PC-3 (cell line): ENCODE results near the gene RP2. TPM values are rescaled to one million over a fixed set of nuclear protein-coding genes. Genes with fewer than 3 reads are reported as not detected.
A peak's percentile ranks its signal among the peaks of the same experiment; 100 is the strongest.

Experiments used
- ATAC-seq: fragments of 200-7000 bp; cut with Tn5 transposase; 2 replicates; pipeline ENCODE4 v1.9.1; 2020; ENCODE audit warnings: mild to moderate bottlenecking, moderate library complexity
- BruUV-seq: library from RNA; stranded (reverse); fragments of 400-500 nt; replicated peaks from 2 replicates; lab custom pipeline; 2021; lab: Mats Ljungman, UMichigan
- CTCF ChIA-PET: fragments of 300-600 bp; sonication (Branson Sonifier 250); formaldehyde crosslinking; loops from one replicate; lab custom pipeline; 2022; ENCODE audit warnings: antibody characterized with exemption; lab: Charles Lee
- POLR2A ChIA-PET: fragments of 300-600 bp; sonication (Branson Sonifier 250); formaldehyde crosslinking; loops from one replicate; lab custom pipeline; 2022; ENCODE audit warnings: antibody characterized with exemption; ENCODE audit not compliant: unreplicated experiment; lab: Charles Lee
- DNase-seq: peaks from one replicate; pipeline ENCODE4 v3.0.0-alpha.2; 2015
- H2AFZ ChIP-seq: fragments of 300-600 bp; sonication (generic); 2 replicates; pipeline ENCODE4 v1.6.0; 2016; ENCODE audit warnings: antibody characterized with exemption, low read length
- H3F3A ChIP-seq: fragments of 300-600 bp; sonication (generic); one replicate; pipeline ENCODE4 v1.6.0; 2017; ENCODE audit warnings: antibody characterized with exemption, low read length, control low read depth, mild to moderate bottlenecking; ENCODE audit not compliant: unreplicated experiment
- H3K27ac ChIP-seq: fragments of 300-600 bp; sonication (generic); 2 replicates; pipeline ENCODE4 v1.5.1; 2016; ENCODE audit warnings: mild to moderate bottlenecking, low read length
- H3K27me3 ChIP-seq: fragments of 300-600 bp; sonication (generic); 2 replicates; pipeline ENCODE4 v1.6.1; 2016; ENCODE audit warnings: low read length, mixed read lengths
- H3K36me3 ChIP-seq: fragments of 300-600 bp; sonication (generic); 2 replicates; pipeline ENCODE4 v1.6.1; 2016; ENCODE audit warnings: low read depth, mixed run types, low read length, mixed read lengths
- H3K4me1 ChIP-seq: fragments of 300-600 bp; sonication (generic); 2 replicates; pipeline ENCODE4 v1.5.1; 2016; ENCODE audit warnings: low read length; ENCODE audit not compliant: insufficient read depth
- H3K4me2 ChIP-seq: fragments of 300-600 bp; sonication (generic); 2 replicates; pipeline ENCODE4 v1.6.0; 2016; ENCODE audit warnings: low read length
- H3K4me3 ChIP-seq: fragments of 300-600 bp; sonication (generic); 2 replicates; pipeline ENCODE4 v1.5.1; 2016; ENCODE audit warnings: mild to moderate bottlenecking, low read length, mixed read lengths
- H3K79me2 ChIP-seq: fragments of 300-600 bp; sonication (generic); 2 replicates; pipeline ENCODE4 v1.6.1; 2017; ENCODE audit warnings: low read length, mixed read lengths
- H3K9ac ChIP-seq: fragments of 300-600 bp; sonication (generic); 2 replicates; pipeline ENCODE4 v1.6.0; 2016; ENCODE audit warnings: mild to moderate bottlenecking, low read length
- H3K9me2 ChIP-seq: fragments of 300-600 bp; sonication (generic); replicated peaks from 2 replicates; pipeline ENCODE4 v1.6.1; 2016; ENCODE audit warnings: mixed run types, low read length, mixed read lengths
- H3K9me3 ChIP-seq: fragments of 300-600 bp; sonication (generic); 2 replicates; pipeline ENCODE4 v1.6.1; 2016; ENCODE audit warnings: low read length, mixed read lengths
- H4K20me1 ChIP-seq: fragments of 300-600 bp; sonication (generic); 2 replicates; pipeline ENCODE4 v1.6.1; 2016; ENCODE audit warnings: low read length, mixed read lengths
- EZH2 ChIP-seq: fragments of 300-600 bp; sonication (generic); IDR thresholded peaks from one replicate; pipeline ENCODE4 v1.6.1; 2017; ENCODE audit warnings: antibody characterized with exemption, mild to moderate bottlenecking, low read length; ENCODE audit not compliant: unreplicated experiment
- EZH2phosphoT487 ChIP-seq: fragments of 300-600 bp; sonication (generic); IDR thresholded peaks from 2 replicates; pipeline ENCODE4 v1.6.1; 2018; ENCODE audit warnings: mild to moderate bottlenecking, antibody characterized with exemption, low read length, borderline replicate concordance
- intact Hi-C: fragments of 100-400 bp; cut with micrococcal nuclease; formaldehyde crosslinking; loops from 2 replicates; pipeline ENCODE4 v1.9.0; 2023
- total RNA-seq: library from RNA; depleted of rRNA; stranded (reverse); fragments of >200 nt; gene quantifications from 2 replicates; pipeline ENCODE4 v1.2.3, GENCODE V29; 2014
- TF ChIP-seq, protein P1 (sequence below): fragments of 300-600 bp; sonication (generic); conservative IDR thresholded peaks from 2 replicates; pipeline ENCODE4 v1.5.1; 2017; ENCODE audit warnings: antibody characterized with exemption, low read depth, mild to moderate bottlenecking, low read length

The RP2 gene
- total RNA-seq, 1 experiment from 2014 or later = 11.0 TPM

DNA sequence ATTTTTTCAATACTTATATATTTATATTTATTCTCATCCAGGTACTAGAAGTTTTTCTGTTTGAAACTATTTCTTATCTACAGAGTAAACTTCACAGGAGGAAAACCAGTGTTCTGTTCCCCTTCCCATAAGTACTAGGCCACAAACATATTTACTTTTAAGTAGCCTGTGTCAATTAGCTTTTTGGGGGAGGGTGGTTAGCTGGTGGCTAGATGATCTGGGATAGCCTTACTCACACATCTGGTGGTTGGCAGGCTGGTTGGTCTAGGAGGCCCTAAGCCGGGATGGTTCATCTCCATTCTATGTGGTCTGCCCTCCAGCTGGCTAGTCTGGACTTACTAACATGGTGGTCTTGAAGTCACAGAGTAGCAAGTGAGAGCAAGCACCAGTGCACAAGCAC lies 81.6 kb downstream of the RP2 start:
- H3K79me2 ChIP-seq = peaks cover 97% of the 10 kb centered on the region
- ATAC-seq (no peak), DNase-seq (peak; percentile 21)
- H3K9me3 ChIP-seq = no peaks in the 10 kb centered on the region
- H3K4me1 ChIP-seq = peaks cover 9% of the 10 kb centered on the region
- TF ChIP-seq EZH2phosphoT487 = no peak
- no peak for TF ChIP-seq EZH2
- TF ChIP-seq, protein P1, sequence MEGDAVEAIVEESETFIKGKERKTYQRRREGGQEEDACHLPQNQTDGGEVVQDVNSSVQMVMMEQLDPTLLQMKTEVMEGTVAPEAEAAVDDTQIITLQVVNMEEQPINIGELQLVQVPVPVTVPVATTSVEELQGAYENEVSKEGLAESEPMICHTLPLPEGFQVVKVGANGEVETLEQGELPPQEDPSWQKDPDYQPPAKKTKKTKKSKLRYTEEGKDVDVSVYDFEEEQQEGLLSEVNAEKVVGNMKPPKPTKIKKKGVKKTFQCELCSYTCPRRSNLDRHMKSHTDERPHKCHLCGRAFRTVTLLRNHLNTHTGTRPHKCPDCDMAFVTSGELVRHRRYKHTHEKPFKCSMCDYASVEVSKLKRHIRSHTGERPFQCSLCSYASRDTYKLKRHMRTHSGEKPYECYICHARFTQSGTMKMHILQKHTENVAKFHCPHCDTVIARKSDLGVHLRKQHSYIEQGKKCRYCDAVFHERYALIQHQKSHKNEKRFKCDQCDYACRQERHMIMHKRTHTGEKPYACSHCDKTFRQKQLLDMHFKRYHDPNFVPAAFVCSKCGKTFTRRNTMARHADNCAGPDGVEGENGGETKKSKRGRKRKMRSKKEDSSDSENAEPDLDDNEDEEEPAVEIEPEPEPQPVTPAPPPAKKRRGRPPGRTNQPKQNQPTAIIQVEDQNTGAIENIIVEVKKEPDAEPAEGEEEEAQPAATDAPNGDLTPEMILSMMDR = no peak
- H3K27ac ChIP-seq = no peak overlapping the region
- ChIA-PET CTCF (no interaction called here), POLR2A (no interaction called here)
- BruUV-seq = no TSS peak
- H3K27me3 ChIP-seq = no peaks in the 10 kb centered on the region
- no peak overlapping the region for H2AFZ ChIP-seq
- 0 out of 2 replicates have a peak, but pooled peaks cover 8% of the 10 kb centered on the region for H4K20me1 ChIP-seq
- H3K9ac ChIP-seq = no peak overlapping the region
- no peaks in the 10 kb centered on the region for H3K36me3 ChIP-seq
- no peaks in the 10 kb centered on the region for H3K9me2 ChIP-seq
- no peaks in the 10 kb centered on the region for H3F3A ChIP-seq
- intact Hi-C loops = no loop called here
- no peak overlapping the region for H3K4me2 ChIP-seq
- no peak overlapping the region for H3K4me3 ChIP-seq

DNA sequence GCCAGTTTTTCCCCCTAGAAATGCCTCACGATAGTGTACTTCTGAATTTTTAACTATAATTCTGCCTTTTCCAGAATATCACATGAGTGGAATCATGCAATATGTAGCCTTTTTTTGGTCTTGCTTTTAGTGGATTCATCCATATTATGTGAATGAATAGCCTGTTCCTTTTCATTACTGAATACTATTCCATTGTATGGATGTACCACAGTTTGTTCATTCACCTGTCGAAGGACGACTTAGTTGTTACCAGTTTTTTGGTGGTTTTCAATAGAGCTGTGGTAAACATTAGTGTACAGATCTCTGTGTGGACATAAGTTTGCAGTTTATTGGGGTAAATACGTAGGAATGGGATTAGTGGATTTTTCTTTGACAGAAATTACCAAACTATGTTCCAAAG lies 83.4 kb downstream of the RP2 start:
- Histone ChIP-seq H3K79me2 (peaks cover 97% of the 10 kb centered on the region), H3K4me1 (no peaks in the 10 kb centered on the region)
- intact Hi-C loops = no loop called here

DNA sequence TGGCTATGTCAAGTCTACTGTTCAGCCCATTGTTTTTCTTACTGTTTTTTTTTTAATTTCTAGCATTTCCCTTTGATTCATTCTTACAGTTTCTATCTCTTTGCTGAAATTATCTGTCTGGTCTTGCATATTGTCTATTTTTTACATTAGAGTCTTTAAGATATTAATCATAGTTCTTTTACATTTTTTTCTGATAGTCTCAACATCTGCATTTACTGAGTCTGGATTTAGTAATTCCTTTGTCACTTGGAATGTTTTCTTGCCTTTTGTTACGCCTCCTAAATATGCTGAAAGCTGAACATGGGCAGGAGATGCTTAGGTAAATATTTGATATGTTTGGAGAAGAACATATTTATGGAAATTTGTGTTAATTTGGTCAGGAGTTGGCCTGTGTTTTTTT lies 85.8 kb downstream of the RP2 start:
- no peak overlapping the region for H3K4me2 ChIP-seq
- DNase-seq (no peak), ATAC-seq (no peak)
- ChIA-PET POLR2A (interaction anchor here (0.7 kb wide), 1 partner anchor 9 kb away, joined by 3 read pairs; no protein-coding TSS in a partner anchor), CTCF (no interaction called here)
- H3K79me2 ChIP-seq = peaks cover 82% of the 10 kb centered on the region
- H3K36me3 ChIP-seq = no peaks in the 10 kb centered on the region
- no peaks in the 10 kb centered on the region for H3K27me3 ChIP-seq
- H2AFZ ChIP-seq = no peak overlapping the region
- no peaks in the 10 kb centered on the region for H4K20me1 ChIP-seq
- H3K4me3 ChIP-seq = no peak overlapping the region
- H3K4me1 ChIP-seq = no peaks in the 10 kb centered on the region
- no peak overlapping the region for H3K9ac ChIP-seq
- intact Hi-C loops = no loop called here
- no peak overlapping the region for H3K27ac ChIP-seq
- no peaks in the 10 kb centered on the region for H3K9me2 ChIP-seq
- BruUV-seq = no TSS peak
- H3K9me3 ChIP-seq = no peaks in the 10 kb centered on the region
- no peaks in the 10 kb centered on the region for H3F3A ChIP-seq
- TF ChIP-seq EZH2 (no peak), EZH2phosphoT487 (no peak)

More for the DNA sequence above, 83.4 kb downstream of the RP2 start:
- no peaks in the 10 kb centered on the region for H3K9me3 ChIP-seq
- no peaks in the 10 kb centered on the region for H3K27me3 ChIP-seq
- H2AFZ ChIP-seq = no peak overlapping the region
- no peaks in the 10 kb centered on the region for H3F3A ChIP-seq
- CTCF ChIA-PET = no interaction called here
- no peak overlapping the region for H3K4me3 ChIP-seq
- H4K20me1 ChIP-seq = no peaks in the 10 kb centered on the region
- POLR2A ChIA-PET = no interaction called here
- DNase-seq (no peak), ATAC-seq (no peak)
- H3K4me2 ChIP-seq = no peak overlapping the region
- BruUV-seq = no TSS peak
- H3K9me2 ChIP-seq = no peaks in the 10 kb centered on the region
- no peaks in the 10 kb centered on the region for H3K36me3 ChIP-seq
- H3K27ac ChIP-seq = no peak overlapping the region
- TF ChIP-seq, protein P1 = no peak
- TF ChIP-seq EZH2 = no peak
- no peak for TF ChIP-seq EZH2phosphoT487
- H3K9ac ChIP-seq = no peak overlapping the region
